ENCODE data around the gene PPFIA1. TPM values are rescaled to one million over a fixed set of nuclear protein-coding genes. Genes with fewer than 3 reads are reported as not detected.

Gene PPFIA1
- total RNA-seq, 1 experiment from 2014 or later: 63.4 TPM

DNA sequence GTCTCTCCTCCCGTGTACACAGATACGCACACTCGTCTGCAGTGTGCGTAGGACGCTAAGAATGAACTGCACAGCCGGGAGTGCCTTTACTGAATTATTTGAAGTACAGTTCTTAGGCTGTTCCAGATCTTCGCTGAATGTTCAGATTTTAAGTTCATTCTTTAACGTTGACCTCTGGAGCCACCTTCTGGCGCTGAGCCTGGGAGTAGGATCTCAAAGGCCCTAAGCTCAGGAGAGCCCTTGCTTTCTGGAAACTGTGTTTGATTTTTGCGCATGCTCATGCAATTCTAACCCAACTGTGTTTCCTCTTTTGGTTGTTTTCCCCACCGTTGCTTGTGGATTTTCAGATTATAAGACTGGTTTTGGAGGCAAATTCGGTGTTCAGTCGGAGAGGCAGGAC is 150.6 kb downstream of the PPFIA1 start:
- Histone ChIP-seq H3K79me2 (ENCODE audit: insufficient read depth, low read length) (no peaks in the 10 kb centered on the region), H4K20me1 (ENCODE audit: control insufficient read depth, insufficient read depth, insufficient read length) (no peaks in the 10 kb centered on the region), H3T11ph (ENCODE audit: low read length) (no peak overlapping the region), H2BK120ac (ENCODE audit: low read depth, low read length, poor library complexity, severe bottlenecking) (no peak overlapping the region), H3K4ac (ENCODE audit: low read depth, low read length) (no peak overlapping the region), H3K14ac (ENCODE audit: insufficient read depth, low read length) (no peak overlapping the region), H3K23ac (ENCODE audit: insufficient read length, low read depth, low read length) (no peak overlapping the region), H4K5ac (ENCODE audit: insufficient read length, low read depth, low read length) (no peak overlapping the region), H3K18ac (ENCODE audit: insufficient read length, low read depth, low read length) (no peak overlapping the region), H4K91ac (ENCODE audit: insufficient read length, low read depth, low read length) (no peak overlapping the region), H3K27ac (ENCODE audit: insufficient read length, low read depth, low read length) (no peak overlapping the region), H3K56ac (ENCODE audit: insufficient read length, low read depth, low read length) (no peak overlapping the region), H3K9me3 (ENCODE audit: control insufficient read depth, low read depth, low read length) (no peaks in the 10 kb centered on the region), H2BK20ac (ENCODE audit: low read depth, low read length, poor library complexity, severe bottlenecking) (no peak overlapping the region), H2BK5ac (ENCODE audit: insufficient read length, low read length) (no peak overlapping the region), H3K4me2 (ENCODE audit: insufficient read depth, insufficient read length, low read length) (no peak overlapping the region), H2BK12ac (ENCODE audit: insufficient read length, low read depth, low read length) (no peak overlapping the region), H4K8ac (replicated peaks; ENCODE audit: insufficient read length, low read depth, low read length) (no peak overlapping the region), H3K4me1 (ENCODE audit: insufficient read depth, low read length) (no peaks in the 10 kb centered on the region), H3K79me1 (ENCODE audit: insufficient read depth, low read depth, low read length, poor library complexity, severe bottlenecking) (no peaks in the 10 kb centered on the region), H3K23me2 (ENCODE audit: insufficient read length, low read depth, low read length, poor library complexity, severe bottlenecking) (no peaks in the 10 kb centered on the region), H2AFZ (ENCODE audit: low read length) (no peak overlapping the region), H3K27me3 (ENCODE audit: insufficient read depth, low read length) (no peaks in the 10 kb centered on the region), H2AK5ac (ENCODE audit: insufficient read length, low read length) (no peak overlapping the region), H3K9ac (ENCODE audit: extremely low read depth, insufficient read length, low read length) (no peak overlapping the region), H2BK15ac (ENCODE audit: low read depth, low read length) (no peak overlapping the region)
- H3K27me3 Mint-ChIP-seq (ENCODE audit: low read depth): no peaks in the 10 kb centered on the region
- H3K4me3 Mint-ChIP-seq: no peak overlapping the region
- H3K36me3 Mint-ChIP-seq (ENCODE audit: insufficient read depth in 1 of 3, low read depth in 3 of 3): peaks cover 69 to 91% (median 91%) of the 10 kb centered on the region in 3 experiments; a peak in 6 of 7 replicates
- no peak for DNase-seq
- no peaks in the 10 kb centered on the region for H3K9me3 Mint-ChIP-seq
- no peak overlapping the region for H3K27ac Mint-ChIP-seq
- no CpG with 5 or more reads among the region's 13 CpGs for WGBS (ENCODE audit: extremely low coverage, insufficient read length, low lambda C conversion rate)
- H3K4me1 Mint-ChIP-seq: peaks cover 15 to 21% of the 10 kb centered on the region in 2 experiments
- TF ChIP-seq, protein P1, sequence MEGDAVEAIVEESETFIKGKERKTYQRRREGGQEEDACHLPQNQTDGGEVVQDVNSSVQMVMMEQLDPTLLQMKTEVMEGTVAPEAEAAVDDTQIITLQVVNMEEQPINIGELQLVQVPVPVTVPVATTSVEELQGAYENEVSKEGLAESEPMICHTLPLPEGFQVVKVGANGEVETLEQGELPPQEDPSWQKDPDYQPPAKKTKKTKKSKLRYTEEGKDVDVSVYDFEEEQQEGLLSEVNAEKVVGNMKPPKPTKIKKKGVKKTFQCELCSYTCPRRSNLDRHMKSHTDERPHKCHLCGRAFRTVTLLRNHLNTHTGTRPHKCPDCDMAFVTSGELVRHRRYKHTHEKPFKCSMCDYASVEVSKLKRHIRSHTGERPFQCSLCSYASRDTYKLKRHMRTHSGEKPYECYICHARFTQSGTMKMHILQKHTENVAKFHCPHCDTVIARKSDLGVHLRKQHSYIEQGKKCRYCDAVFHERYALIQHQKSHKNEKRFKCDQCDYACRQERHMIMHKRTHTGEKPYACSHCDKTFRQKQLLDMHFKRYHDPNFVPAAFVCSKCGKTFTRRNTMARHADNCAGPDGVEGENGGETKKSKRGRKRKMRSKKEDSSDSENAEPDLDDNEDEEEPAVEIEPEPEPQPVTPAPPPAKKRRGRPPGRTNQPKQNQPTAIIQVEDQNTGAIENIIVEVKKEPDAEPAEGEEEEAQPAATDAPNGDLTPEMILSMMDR (conservative IDR thresholded peaks at IDR 0.05): no peak

All from H9 (cell line).